Activated CD4-positive, CD25-positive, alpha-beta regulatory T cell treated with anti-CD3 and anti-CD28 coated beads, Interleukin-2, amount 50 U/mL, for 72 hours (primary cell): ENCODE data around the gene IDS.
A peak's percentile ranks its signal among the peaks of the same experiment; 100 is the strongest.
"Not testable (repeated sequence)": the region's sequence is repeated elsewhere in the genome, so short reads cannot be mapped to it uniquely, and the experiment has no call there.

Source experiments
- DNase-seq: peaks from one replicate; pipeline ENCODE4 v3.0.0; 2021

IDS gene

GRCh38 chrX:149527705-149528104 is 22.6 kb upstream of the IDS start:
- no peak for DNase-seq

DNA sequence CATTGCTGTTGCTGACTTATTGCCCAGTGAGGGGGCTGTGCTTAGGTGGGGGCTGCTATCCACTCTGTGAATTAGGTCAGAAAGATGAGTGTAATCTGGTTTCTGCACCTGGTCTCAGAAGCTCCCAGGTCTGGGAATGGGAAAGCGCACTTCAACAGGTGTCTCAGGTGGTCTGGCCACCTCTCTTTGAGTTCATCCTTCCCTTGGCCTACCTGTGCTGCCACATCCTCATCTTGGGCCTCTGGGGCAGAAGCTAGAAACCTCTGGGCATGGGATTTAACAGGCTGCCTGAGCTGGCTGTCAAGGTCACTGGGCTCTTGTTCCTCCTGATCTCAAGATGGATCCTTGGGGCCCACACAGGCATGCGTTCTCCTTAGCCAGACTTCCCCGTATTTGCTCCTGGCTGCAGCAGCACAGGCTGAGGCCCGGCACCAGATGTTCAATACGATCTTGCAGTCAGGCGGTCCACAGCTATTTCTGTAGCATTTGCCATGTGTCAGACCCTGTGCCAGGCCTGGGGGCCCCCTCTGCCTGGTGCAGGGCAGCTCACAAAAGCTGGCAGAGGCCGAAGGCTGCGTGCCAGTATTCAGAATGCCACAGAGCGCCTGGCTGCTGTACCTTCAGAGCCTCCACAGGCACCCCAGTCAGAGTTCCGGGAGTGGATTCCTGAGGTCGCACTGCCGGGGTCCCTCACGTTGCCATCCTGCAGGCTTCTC is 21.4 kb upstream of the IDS start:
- DNase-seq = not testable (repeated sequence)

GRCh38 chrX:149525903-149526302 is 20.8 kb upstream of the IDS start:
- not testable (repeated sequence) for DNase-seq

- peak; percentile 42 for DNase-seq
Measured at GRCh38 chrX:149525389-149525788, 20.3 kb upstream of the IDS start.

DNA sequence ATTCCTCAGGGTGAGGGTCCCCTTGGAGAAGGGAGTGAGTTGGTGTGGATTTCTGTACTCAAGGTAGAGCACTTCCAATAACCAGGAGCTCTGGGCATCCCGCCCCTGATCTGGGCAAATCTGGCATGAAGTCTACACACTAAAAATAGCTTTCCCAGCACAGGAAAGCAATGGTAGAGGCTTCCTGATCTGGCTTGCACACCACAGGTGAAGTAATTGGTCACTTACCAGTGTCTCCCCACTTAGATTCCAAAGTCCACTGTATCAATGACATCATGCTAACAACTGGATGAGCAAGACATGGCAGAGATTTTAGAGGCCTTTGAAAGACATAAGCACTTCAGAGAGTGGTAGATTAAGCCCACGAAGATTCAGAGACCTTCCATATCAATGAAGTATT is 17.8 kb upstream of the IDS start:
- no peak for DNase-seq

DNA sequence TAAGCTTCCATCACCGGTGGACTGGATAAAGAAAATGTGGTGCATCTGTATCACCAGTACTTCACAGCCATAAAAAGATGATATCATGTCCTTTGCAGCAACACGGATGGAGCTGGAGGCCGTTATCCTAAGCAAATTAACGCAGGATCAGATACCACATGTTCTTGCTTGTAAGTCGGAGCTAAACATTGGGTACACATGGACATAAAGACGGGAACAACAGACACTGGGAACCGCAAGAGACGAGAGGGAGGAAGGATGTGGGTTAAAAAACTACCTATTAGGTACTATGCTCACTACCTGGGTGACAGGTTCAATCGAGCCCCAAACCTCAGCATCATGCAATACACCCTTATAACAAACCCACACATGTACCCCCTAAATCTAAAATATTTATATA is 16.3 kb upstream of the IDS start:
- DNase-seq = no peak

DNA sequence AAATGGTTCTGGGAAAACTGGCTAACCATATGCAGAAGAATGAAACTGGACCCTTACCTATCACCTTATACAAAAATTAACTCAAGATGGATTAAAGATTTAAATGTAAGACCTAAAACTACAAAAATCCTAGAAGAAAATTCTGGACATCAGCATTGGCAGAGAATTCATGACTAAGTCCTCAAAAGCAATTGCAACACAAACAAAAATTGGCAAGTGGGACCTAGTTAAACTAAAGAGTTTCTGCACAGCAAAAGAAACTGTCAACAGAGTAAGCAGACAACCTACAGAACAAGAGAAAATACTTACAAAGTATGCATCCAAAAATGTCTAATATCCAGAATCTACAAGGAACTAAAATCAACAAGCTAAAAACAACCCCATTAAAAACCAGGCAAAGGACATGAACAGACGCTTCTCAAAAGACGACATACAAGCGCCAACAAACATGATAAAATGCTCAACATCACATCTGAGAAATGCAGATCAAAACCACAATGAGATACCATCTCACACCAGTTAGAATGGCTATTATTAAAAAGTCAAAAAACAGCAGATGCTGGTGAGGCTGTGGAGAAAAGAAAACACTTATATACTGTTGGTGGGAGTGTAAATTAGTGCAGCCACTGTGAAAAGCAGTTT is 15.7 kb upstream of the IDS start:
- DNase-seq = not testable (repeated sequence)

DNA sequence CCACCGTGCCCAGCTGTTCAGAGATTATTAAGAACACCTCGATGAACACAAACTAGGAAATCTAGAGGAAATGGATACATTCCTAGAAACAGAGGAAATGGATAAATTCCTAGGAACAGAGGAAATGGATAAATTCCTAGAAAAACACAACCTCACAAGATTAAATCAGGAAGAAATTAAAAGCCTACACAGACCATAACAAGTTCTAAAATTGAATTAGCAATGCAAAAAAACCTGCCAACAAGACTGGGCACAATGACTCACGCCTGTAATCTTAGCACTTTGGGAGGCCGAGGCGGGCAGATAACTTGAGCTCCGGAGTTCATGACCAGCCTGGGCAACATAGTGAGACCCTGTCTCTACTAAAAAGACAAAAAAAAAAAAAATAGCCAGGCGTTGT is 13.1 kb upstream of the IDS start:
- DNase-seq = no peak

GRCh38 chrX:149517308-149517707 is 12.2 kb upstream of the IDS start:
- DNase-seq = no peak

DNA sequence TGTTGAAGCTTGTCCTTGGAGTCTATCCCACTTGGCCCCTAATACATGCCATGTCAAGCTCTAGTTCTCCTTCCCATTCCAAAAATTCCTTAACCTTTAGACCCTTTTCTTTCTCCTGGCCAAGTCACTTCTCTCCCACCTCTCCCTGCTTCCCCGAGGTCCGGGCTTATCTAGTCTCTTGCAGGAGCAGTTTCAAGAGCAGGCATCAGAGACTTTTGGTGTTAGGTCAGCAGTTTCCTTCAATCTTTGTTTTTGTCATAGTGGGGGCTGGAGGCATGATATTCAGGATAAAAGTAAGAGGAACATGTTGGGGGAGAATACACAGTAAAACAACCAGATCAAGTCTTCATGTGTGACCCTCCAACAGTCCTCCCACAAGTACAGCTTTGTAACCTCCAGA is 11.5 kb upstream of the IDS start:
- DNase-seq = no peak

DNA sequence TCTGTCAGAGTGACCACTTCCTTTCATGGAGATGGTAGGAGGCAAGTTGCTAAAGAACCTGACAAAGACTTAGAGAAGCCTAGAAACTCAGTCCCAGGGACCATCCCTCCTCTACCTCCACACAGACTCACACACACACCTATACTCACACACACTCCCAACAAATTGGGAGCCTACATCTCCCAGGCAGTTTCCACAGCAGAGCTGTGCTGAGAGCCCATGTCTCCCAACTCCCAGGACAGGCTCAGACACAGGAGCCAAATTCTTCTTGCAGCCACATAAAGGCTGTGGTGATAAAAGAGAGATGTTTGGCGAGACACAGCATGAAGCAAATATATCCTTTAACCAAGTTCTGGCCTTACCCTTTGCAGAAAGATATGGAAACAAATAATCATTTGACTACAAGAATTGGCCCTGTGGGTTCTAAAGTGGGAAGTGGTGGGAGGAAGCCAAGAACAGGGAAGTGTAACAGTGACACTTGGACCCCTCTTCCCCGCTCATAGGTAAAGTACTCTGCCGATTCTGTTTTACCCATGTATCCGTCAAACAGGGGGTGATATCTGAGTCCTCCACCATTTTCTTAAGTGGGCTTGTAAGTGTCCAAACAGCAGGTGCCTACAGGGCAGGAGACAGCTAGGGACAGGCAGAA is 11.0 kb upstream of the IDS start:
- no peak for DNase-seq

- no peak for DNase-seq
Measured at GRCh38 chrX:149513825-149514428, 8.8 kb upstream of the IDS start.

- DNase-seq = no peak
Measured at GRCh38 chrX:149512225-149512885, 7.2 kb upstream of the IDS start.

- no peak for DNase-seq
Measured at GRCh38 chrX:149511081-149511480, 6.0 kb upstream of the IDS start.

GRCh38 chrX:149510386-149510785 is 5.3 kb upstream of the IDS start:
- DNase-seq = no peak

- DNase-seq = no peak
Measured at GRCh38 chrX:149508467-149508866, 3.4 kb upstream of the IDS start.

DNA sequence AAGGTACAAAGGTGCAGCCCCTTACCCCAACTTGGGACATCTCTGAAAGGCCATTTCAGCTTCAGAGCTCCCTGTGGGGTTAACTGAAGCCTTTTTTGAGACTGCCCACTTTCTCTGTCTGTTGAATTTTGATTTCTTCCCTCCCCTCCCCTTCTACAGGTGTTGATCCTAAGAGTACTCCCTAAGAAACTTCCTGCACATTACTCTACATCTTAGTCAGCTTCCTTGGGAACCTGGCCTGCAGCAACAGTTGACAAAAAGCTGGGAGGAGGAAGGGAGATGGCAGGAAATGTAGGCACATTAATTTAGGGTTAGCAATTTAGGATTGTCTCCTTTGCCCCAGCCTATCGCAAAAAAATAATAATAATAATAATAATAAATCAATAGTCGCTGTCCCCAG is 1.2 kb upstream of the IDS start:
- no peak for DNase-seq

DNA sequence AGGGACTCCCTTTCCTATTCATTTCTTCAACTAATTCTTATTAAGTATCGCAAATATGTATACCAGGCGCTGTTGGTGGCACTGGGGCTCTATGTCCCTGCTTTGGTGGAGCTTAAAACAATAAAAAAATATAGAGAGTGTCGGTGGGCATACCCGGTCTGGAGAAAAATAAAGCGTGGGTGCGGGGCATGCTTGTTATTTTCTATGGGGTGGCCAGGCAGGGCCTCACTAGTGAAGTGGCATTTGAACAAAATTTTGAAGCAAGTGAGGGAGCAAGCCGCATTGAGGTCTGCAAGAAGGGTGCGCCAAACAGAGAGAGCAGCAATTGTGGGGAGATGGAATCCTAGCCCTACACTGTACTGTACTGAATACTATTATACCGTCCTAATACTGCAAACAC is 565 bp upstream of the IDS start:
- DNase-seq = no peak

DNA sequence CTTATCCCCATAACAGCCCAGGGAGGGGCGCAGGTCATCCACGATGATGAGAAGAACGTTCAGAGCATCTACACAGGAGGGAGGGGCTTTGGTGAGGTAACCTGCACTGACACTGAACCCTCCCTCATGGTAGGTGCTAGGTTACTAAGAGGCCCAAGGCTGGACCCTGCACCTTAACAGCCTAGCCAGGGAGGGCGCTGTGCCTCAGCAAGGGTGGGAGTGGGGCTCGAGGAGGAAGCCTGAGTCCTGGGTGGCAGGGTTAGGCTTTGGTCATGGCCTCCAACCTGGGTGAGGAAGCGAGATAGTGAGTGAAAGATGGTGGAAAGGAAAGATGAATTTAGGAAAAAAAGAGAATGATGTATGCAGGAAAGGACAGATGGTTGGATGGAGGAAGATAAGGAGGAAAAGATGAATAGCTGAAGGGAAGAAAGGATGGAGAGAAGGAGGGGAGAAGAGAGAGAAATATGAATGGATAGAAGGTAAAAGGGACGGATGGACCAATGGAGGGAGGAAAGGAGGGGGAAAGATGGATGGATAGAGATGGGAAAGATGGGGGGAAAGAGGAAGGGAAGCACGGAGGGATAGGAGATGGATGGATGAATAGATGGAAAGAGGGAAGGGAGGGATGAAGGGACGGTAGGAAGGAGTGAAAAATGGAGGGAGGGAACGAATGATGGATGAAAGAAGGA is 736 bp downstream of the IDS start:
- DNase-seq = peak; percentile 57

DNA sequence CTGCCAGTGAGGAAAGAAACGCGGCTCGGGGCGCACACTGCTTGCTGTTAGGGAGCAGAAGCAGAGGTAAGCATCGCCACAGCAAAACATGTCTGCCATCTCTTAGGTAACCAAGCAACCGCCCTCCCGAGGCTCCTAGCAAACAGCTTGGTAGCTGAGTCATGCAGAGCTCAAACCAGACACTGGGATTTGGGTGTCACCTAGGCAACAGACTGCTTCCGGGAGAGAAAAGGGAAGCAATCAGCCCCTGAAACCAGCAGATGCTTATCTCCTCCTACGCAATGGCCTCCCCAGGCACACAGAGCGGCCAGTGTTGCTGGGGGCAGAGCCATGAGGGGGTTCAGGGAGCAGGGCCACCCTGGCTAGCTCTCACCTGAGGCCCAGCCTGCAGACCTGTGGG is 1.7 kb downstream of the IDS start:
- peak; percentile 54 for DNase-seq

DNA sequence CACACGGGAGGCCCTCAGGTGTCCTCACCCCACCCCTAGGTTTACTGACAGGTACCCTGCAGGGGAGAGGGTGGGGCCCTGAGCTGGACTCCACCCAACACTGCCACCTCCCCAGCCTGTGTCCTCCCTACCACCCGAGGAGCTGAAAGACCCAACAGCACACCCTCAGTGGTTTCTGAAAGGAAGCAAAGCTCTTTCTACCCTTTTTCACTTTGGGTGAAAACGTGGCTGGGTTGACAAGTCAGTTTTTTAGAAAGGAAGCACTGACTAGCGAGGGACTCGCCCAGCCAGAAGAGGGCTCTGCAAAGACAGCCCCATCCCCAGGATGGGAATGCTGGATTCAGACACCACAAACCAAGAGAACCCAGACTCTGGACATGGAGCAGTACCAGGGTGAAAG is 2.2 kb downstream of the IDS start:
- DNase-seq = not testable (repeated sequence)

GRCh38 chrX:149499766-149500165 is 5.3 kb downstream of the IDS start:
- no peak for DNase-seq

- no peak for DNase-seq
Measured at GRCh38 chrX:149498767-149499166, 6.3 kb downstream of the IDS start.
